Keratinocyte (primary cell): Measurements from ENCODE around the gene ACAP3.

Source experiments
- CTCF ChIP-seq, 3 experiments: IDR thresholded peaks in 1 of 3; conservative IDR thresholded peaks in 1 of 3; optimal IDR thresholded peaks in 1 of 3; 2 replicates in 2 of 3; 3 replicates in 1 of 3; pipeline versions ENCODE3 to v1.5.1; 2011; ENCODE audit warnings: low read length in 3 of 3, mild to moderate bottlenecking in 3 of 3, moderate library complexity in 2 of 3, control low read depth in 1 of 3, inconsistent platforms in 1 of 3; ENCODE audit not compliant: insufficient read depth in 2 of 3; ENCODE audit errors: extremely low read depth in 1 of 3
- EZH2 ChIP-seq: IDR thresholded peaks from one replicate; pipeline ENCODE4 v1.6.1; 2012; ENCODE audit warnings: inconsistent platforms, mild to moderate bottlenecking, low read length, moderate library complexity

- TF ChIP-seq CTCF (optimal IDR thresholded peaks at IDR 0.05 in 1 of 3, IDR thresholded peaks at IDR 0.05 in 1 of 3, conservative IDR thresholded peaks at IDR 0.05 in 1 of 3; ENCODE audit: extremely low read depth in 1 of 3, insufficient read depth in 2 of 3, low read length in 3 of 3) (no peak), EZH2 (no peak)
Observed at GRCh38 chr1:1342061-1342562, 34.4 kb upstream of the ACAP3 start.
